ENCODE results near the gene SEC24D.
"Not testable (repeated sequence)": the region's sequence is repeated elsewhere in the genome, so short reads cannot be mapped to it uniquely, and the experiment has no call there.

The SEC24D gene

DNA sequence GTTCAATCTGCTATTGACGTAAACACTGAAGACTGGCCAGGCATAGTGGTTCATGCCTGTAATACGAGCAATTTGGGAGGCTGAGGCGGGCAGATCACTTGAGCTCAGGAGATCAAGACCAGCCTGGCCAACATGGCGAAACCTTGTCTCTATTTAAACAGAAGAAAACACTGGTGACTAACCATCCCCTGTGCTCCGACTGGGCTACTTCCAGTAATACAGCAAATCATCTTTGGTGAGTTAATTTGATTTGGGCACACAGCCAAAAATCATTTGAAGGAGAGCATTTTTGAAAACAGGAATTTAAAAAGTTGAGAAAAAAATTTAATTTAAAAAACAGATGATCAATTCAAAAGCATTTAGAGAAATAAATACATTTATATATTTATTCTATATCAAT lies 52.0 kb downstream of the SEC24D start:
- no peak for DNase-seq
- Histone ChIP-seq H3K27me3 (replicated peaks in 2 of 5; ENCODE audit: control insufficient read depth in 4 of 5, insufficient read depth in 5 of 5, low read length in 4 of 5) (no peaks in the 10 kb centered on the region), H3K4me3 (ENCODE audit: control insufficient read depth in 1 of 7, extremely low read depth in 1 of 7, insufficient read depth in 4 of 7, low read depth in 2 of 7, low read length in 6 of 7) (no peak overlapping the region), H3K4me1 (ENCODE audit: control extremely low read depth in 1 of 4, control insufficient read depth in 4 of 4, insufficient read depth in 4 of 4, low read length in 3 of 4) (no peaks in the 10 kb centered on the region), H3K27ac (ENCODE audit: insufficient read depth in 1 of 2, low read depth in 1 of 2, low read length in 2 of 2, poor library complexity in 1 of 2, severe bottlenecking in 2 of 2) (no peak overlapping the region), H3K9me3 (ENCODE audit: control extremely low read depth in 1 of 5, control insufficient read depth in 4 of 5, insufficient read depth in 2 of 5, low read depth in 1 of 5, low read length in 4 of 5) (peaks cover 0 to 2% (median 0%) of the 10 kb centered on the region in 5 experiments), H3K36me3 (ENCODE audit: control insufficient read depth in 4 of 4, insufficient read depth in 4 of 4, low read length in 3 of 4) (peaks cover 2 to 13% (median 6%) of the 10 kb centered on the region in 4 experiments)
- ChIA-PET CTCF (no interaction called here), POLR2A (no interaction called here)
- 100% methylated on average over 3 of the region's 5 CpGs for WGBS (ENCODE audit: insufficient coverage)

DNA sequence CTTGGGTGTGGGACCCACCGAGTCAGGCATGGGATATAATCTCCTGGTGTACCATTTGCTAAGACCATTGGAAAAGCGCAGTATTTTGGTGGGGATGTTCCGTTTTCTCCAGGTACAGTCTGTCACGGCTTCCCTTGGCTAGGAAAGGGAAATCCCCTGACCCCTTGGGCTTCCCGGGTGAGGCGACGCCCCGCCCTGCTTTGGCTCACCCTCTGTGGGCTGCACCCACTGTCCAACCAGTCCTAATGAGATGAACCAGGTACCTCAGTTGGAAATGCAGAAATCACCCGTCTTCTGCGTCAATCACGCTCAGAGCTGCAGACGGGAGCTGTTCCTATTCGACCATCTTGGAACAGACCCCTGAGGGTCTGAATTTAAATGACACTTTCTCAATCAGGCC lies 53.0 kb downstream of the SEC24D start:
- 95% methylated on average over 4 of the region's 13 CpGs for WGBS (ENCODE audit: insufficient coverage)
- H3K27ac ChIP-seq (ENCODE audit: insufficient read depth in 1 of 2, low read depth in 1 of 2, low read length in 2 of 2, poor library complexity in 1 of 2, severe bottlenecking in 2 of 2); H3K4me3 ChIP-seq (ENCODE audit: control insufficient read depth in 1 of 7, extremely low read depth in 1 of 7, insufficient read depth in 4 of 7, low read depth in 2 of 7, low read length in 6 of 7); CTCF ChIA-PET; H3K4me1 ChIP-seq (ENCODE audit: control extremely low read depth in 1 of 4, control insufficient read depth in 4 of 4, insufficient read depth in 4 of 4, low read length in 3 of 4); DNase-seq; H3K9me3 ChIP-seq (ENCODE audit: control extremely low read depth in 1 of 5, control insufficient read depth in 4 of 5, insufficient read depth in 2 of 5, low read depth in 1 of 5, low read length in 4 of 5); POLR2A ChIA-PET; H3K27me3 ChIP-seq (replicated peaks in 2 of 5; ENCODE audit: control insufficient read depth in 4 of 5, insufficient read depth in 5 of 5, low read length in 4 of 5): not testable (repeated sequence)
- H3K36me3 ChIP-seq (ENCODE audit: control insufficient read depth in 4 of 4, insufficient read depth in 4 of 4, low read length in 3 of 4), result peaks cover 0 to 13% (median 6%) of the 10 kb centered on the region in 4 experiments

DNA sequence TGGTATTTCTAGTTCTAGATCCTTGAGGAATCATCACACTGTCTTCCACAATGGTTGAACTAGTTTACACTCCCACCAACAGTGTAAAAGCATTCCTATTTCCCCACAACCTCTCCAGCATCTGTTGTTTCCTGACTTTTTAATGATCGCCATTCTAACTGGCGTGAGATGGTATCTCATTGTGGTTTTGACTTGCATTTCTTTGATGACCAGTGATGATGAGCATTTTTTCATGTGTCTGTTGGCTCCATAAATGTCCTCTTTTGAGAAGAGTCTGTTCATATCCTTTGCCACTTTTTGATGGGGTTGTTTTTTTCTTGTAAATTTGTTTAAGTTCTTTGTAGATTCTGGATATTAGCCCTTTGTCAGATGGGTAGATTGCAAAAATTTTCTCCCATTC lies 58.3 kb downstream of the SEC24D start:
- no CpG with 5 or more reads among the region's 2 CpGs for WGBS (ENCODE audit: insufficient coverage)
- DNase-seq, POLR2A ChIA-PET: not testable (repeated sequence)

DNA sequence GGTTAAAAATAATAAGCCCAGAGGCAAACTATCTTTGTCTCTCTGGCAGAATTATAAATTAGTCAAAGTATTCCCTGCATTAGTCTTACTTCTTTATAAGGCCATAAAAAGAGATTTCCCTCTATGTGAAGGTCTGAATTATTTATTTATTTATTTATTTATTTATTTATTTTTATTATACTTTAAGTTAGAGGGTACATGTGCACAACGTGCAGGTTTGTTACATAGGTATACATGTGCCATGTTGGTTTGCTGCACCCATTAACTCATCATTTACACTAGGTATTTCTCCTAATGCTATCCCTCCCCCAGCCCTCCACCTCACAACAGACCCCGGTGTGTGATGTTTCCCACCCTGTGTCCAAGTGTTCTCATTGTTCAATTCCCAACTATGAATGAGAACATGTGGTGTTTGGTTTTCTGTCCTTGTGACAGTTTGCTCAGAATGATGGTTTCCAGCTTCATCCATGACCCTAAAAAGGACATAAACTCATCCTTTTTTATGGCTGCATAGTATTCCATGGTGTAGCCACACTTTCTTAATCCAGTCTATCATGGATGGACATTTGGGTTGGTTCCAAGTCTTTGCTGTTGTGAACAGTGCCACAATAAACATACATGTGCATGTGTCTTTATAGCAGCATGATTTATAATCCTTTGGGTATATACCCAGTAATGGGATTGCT lies 58.8 kb downstream of the SEC24D start:
- H3K4me3 ChIP-seq (ENCODE audit: control insufficient read depth in 1 of 7, extremely low read depth in 1 of 7, insufficient read depth in 4 of 7, low read depth in 2 of 7, low read length in 6 of 7); POLR2A ChIA-PET; H3K4me1 ChIP-seq (ENCODE audit: control extremely low read depth in 1 of 4, control insufficient read depth in 4 of 4, insufficient read depth in 4 of 4, low read length in 3 of 4); DNase-seq; H3K27me3 ChIP-seq (replicated peaks in 2 of 5; ENCODE audit: control insufficient read depth in 4 of 5, insufficient read depth in 5 of 5, low read length in 4 of 5); H3K27ac ChIP-seq (ENCODE audit: insufficient read depth in 1 of 2, low read depth in 1 of 2, low read length in 2 of 2, poor library complexity in 1 of 2, severe bottlenecking in 2 of 2); H3K9me3 ChIP-seq (ENCODE audit: control extremely low read depth in 1 of 5, control insufficient read depth in 4 of 5, insufficient read depth in 2 of 5, low read depth in 1 of 5, low read length in 4 of 5); H3K36me3 ChIP-seq (ENCODE audit: control insufficient read depth in 4 of 4, insufficient read depth in 4 of 4, low read length in 3 of 4): not testable (repeated sequence)
- CTCF ChIA-PET, result interaction anchor here (1.6 kb wide), 1 partner anchor 109 kb away, joined by 4 read pairs; no protein-coding TSS in a partner anchor
- no CpG with 5 or more reads among the region's 2 CpGs for WGBS (ENCODE audit: insufficient coverage)

More for the DNA sequence above, 58.3 kb downstream of the SEC24D start:
- H3K4me1 ChIP-seq (ENCODE audit: control extremely low read depth in 1 of 4, control insufficient read depth in 4 of 4, insufficient read depth in 4 of 4, low read length in 3 of 4); H3K4me3 ChIP-seq (ENCODE audit: control insufficient read depth in 1 of 7, extremely low read depth in 1 of 7, insufficient read depth in 4 of 7, low read depth in 2 of 7, low read length in 6 of 7); CTCF ChIA-PET; H3K9me3 ChIP-seq (ENCODE audit: control extremely low read depth in 1 of 5, control insufficient read depth in 4 of 5, insufficient read depth in 2 of 5, low read depth in 1 of 5, low read length in 4 of 5); H3K27ac ChIP-seq (ENCODE audit: insufficient read depth in 1 of 2, low read depth in 1 of 2, low read length in 2 of 2, poor library complexity in 1 of 2, severe bottlenecking in 2 of 2); H3K36me3 ChIP-seq (ENCODE audit: control insufficient read depth in 4 of 4, insufficient read depth in 4 of 4, low read length in 3 of 4); H3K27me3 ChIP-seq (replicated peaks in 2 of 5; ENCODE audit: control insufficient read depth in 4 of 5, insufficient read depth in 5 of 5, low read length in 4 of 5): not testable (repeated sequence)

DNA sequence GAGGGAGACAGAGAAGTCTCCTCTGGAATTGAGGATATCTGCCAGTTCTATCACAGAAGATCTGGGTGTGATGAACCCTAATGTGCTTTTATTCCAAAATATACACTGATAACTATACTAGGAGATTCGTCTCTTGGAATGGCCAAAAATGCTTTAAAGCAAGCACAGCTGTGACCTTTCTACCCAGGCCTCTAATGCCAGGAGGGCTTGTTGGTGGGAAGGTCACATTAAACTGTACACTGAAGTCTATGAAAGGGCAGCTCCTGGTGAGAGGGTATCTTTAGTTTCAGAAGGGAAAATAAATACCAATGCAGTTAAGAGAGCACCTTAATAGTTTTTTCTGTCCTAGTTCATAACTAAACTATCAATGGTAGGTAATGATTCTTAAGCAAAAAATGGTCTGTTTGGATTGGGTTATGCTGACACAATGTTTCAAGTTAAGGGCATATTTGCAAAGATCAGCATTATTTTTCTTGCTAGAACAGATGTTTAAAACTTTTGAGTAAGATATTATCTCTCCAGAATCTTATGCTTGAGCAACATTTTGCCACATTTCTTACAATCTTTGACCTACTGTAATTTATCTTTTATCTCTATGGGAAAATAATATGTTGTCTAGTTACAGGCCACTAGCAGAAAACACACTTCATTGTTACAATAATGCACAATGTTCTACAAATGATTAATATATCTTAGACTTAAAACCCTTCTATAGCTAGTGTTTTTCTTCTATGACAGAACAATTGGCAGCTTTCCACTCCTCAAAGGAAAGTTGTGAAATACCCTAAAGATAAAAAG lies 59.6 kb downstream of the SEC24D start:
- no peaks in the 10 kb centered on the region for H3K27me3 ChIP-seq (replicated peaks in 2 of 5; ENCODE audit: control insufficient read depth in 4 of 5, insufficient read depth in 5 of 5, low read length in 4 of 5)
- ChIA-PET CTCF (interaction anchor here (1.6 kb wide), 1 partner anchor 110 kb away, joined by 4 read pairs; no protein-coding TSS in a partner anchor), POLR2A (no interaction called here)
- H3K27ac ChIP-seq (ENCODE audit: insufficient read depth in 1 of 2, low read depth in 1 of 2, low read length in 2 of 2, poor library complexity in 1 of 2, severe bottlenecking in 2 of 2), result no peak overlapping the region
- no peaks in the 10 kb centered on the region for H3K4me1 ChIP-seq (ENCODE audit: control extremely low read depth in 1 of 4, control insufficient read depth in 4 of 4, insufficient read depth in 4 of 4, low read length in 3 of 4)
- H3K36me3 ChIP-seq (ENCODE audit: control insufficient read depth in 4 of 4, insufficient read depth in 4 of 4, low read length in 3 of 4), result no peaks in the 10 kb centered on the region
- H3K9me3 ChIP-seq (ENCODE audit: control extremely low read depth in 1 of 5, control insufficient read depth in 4 of 5, insufficient read depth in 2 of 5, low read depth in 1 of 5, low read length in 4 of 5), result peaks cover 0 to 3% (median 0%) of the 10 kb centered on the region in 5 experiments
- 100% methylated on average over 1 of the region's 1 CpG for WGBS (ENCODE audit: insufficient coverage)
- peak in 1 of 3 donors; percentile 4 for DNase-seq
- H3K4me3 ChIP-seq (ENCODE audit: control insufficient read depth in 1 of 7, extremely low read depth in 1 of 7, insufficient read depth in 4 of 7, low read depth in 2 of 7, low read length in 6 of 7), result no peak overlapping the region

- CTCF ChIA-PET, result interaction anchor here (1.1 to 2.5 kb wide), 5 partner anchors 9 to 195 kb away, joined by 4 to 14 read pairs (median 8); no protein-coding TSS in a partner anchor
Measured at GRCh38 chr4:118775405-118775804, 60.5 kb downstream of the SEC24D start.

DNA sequence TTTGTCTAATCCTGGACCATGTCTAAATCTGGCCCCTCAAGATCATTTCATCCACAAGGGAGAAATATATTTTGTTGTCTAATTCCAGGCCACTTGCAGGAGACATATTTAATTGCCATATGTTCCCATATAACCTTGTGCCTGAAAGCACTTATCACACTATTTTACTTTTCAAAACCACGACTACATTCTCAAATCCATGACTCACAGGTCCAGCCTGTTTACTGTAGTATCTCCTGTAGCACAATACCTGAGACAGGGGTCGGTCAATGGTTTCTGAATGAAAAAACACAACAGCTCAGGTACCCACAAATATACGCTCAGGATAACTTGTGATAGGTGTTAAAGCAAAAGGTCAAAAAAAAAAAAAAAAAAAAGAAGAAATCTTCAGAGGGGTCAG lies 60.9 kb downstream of the SEC24D start:
- no peak overlapping the region for H3K27ac ChIP-seq (ENCODE audit: insufficient read depth in 1 of 2, low read depth in 1 of 2, low read length in 2 of 2, poor library complexity in 1 of 2, severe bottlenecking in 2 of 2)
- no peaks in the 10 kb centered on the region for H3K36me3 ChIP-seq (ENCODE audit: control insufficient read depth in 4 of 4, insufficient read depth in 4 of 4, low read length in 3 of 4)
- WGBS (ENCODE audit: insufficient coverage), result 100% methylated on average over 2 of the region's 3 CpGs
- H3K27me3 ChIP-seq (replicated peaks in 2 of 5; ENCODE audit: control insufficient read depth in 4 of 5, insufficient read depth in 5 of 5, low read length in 4 of 5), result no peaks in the 10 kb centered on the region
- H3K4me3 ChIP-seq (ENCODE audit: control insufficient read depth in 1 of 7, extremely low read depth in 1 of 7, insufficient read depth in 4 of 7, low read depth in 2 of 7, low read length in 6 of 7), result no peak overlapping the region
- ChIA-PET CTCF (interaction anchor here (0.8 to 2.5 kb wide), 10 partner anchors 9 to 195 kb away, joined by 3 to 14 read pairs (median 4); no protein-coding TSS in a partner anchor), POLR2A (no interaction called here)
- peaks cover 0 to 3% (median 0%) of the 10 kb centered on the region in 5 experiments for H3K9me3 ChIP-seq (ENCODE audit: control extremely low read depth in 1 of 5, control insufficient read depth in 4 of 5, insufficient read depth in 2 of 5, low read depth in 1 of 5, low read length in 4 of 5)
- no peak for DNase-seq
- no peaks in the 10 kb centered on the region for H3K4me1 ChIP-seq (ENCODE audit: control extremely low read depth in 1 of 4, control insufficient read depth in 4 of 4, insufficient read depth in 4 of 4, low read length in 3 of 4)

More at GRCh38 chr4:118775405-118775804, 60.5 kb downstream of the SEC24D start:
- Histone ChIP-seq H3K9me3 (ENCODE audit: control extremely low read depth in 1 of 5, control insufficient read depth in 4 of 5, insufficient read depth in 2 of 5, low read depth in 1 of 5, low read length in 4 of 5) (peaks cover 0 to 3% (median 0%) of the 10 kb centered on the region in 5 experiments), H3K27ac (ENCODE audit: insufficient read depth in 1 of 2, low read depth in 1 of 2, low read length in 2 of 2, poor library complexity in 1 of 2, severe bottlenecking in 2 of 2) (no peak overlapping the region), H3K4me3 (ENCODE audit: control insufficient read depth in 1 of 7, extremely low read depth in 1 of 7, insufficient read depth in 4 of 7, low read depth in 2 of 7, low read length in 6 of 7) (no peak overlapping the region), H3K36me3 (ENCODE audit: control insufficient read depth in 4 of 4, insufficient read depth in 4 of 4, low read length in 3 of 4) (no peaks in the 10 kb centered on the region), H3K27me3 (replicated peaks in 2 of 5; ENCODE audit: control insufficient read depth in 4 of 5, insufficient read depth in 5 of 5, low read length in 4 of 5) (no peaks in the 10 kb centered on the region), H3K4me1 (ENCODE audit: control extremely low read depth in 1 of 4, control insufficient read depth in 4 of 4, insufficient read depth in 4 of 4, low read length in 3 of 4) (no peaks in the 10 kb centered on the region)
- WGBS (ENCODE audit: insufficient coverage), result 80% methylated on average over 1 of the region's 2 CpGs
- no peak for DNase-seq
- POLR2A ChIA-PET, result no interaction called here
